ENCODE data around the gene NAA40.

The NAA40 gene

GRCh38 chr11:63907808-63908530 lies 30.8 kb upstream of the NAA40 start:
- Histone ChIP-seq H3K9me3 (ENCODE audit: control insufficient read depth, insufficient read depth, low read length) (no peaks in the 10 kb centered on the region), H3K4me1 (ENCODE audit: insufficient read depth, low read length) (peaks cover 41% of the 10 kb centered on the region), H3K36me3 (ENCODE audit: insufficient read depth, low read length) (peaks cover 4% of the 10 kb centered on the region; the same call in 1 of the 2 replicates), H3K9ac (ENCODE audit: low read depth, low read length) (no peak overlapping the region)

GRCh38 chr11:63908631-63909401 lies 30.0 kb upstream of the NAA40 start:
- Histone ChIP-seq H3K9ac (ENCODE audit: low read depth, low read length) (no peak overlapping the region; the same call in 1 of the 2 replicates), H3K36me3 (ENCODE audit: insufficient read depth, low read length) (peaks cover 4% of the 10 kb centered on the region; the same call in 1 of the 2 replicates), H3K4me1 (ENCODE audit: insufficient read depth, low read length) (peaks cover 41% of the 10 kb centered on the region), H3K9me3 (ENCODE audit: control insufficient read depth, insufficient read depth, low read length) (no peaks in the 10 kb centered on the region)

GRCh38 chr11:63909591-63910506 lies 29.0 kb upstream of the NAA40 start:
- H3K9ac ChIP-seq (ENCODE audit: low read depth, low read length): no peak overlapping the region
- no peaks in the 10 kb centered on the region for H3K9me3 ChIP-seq (ENCODE audit: control insufficient read depth, insufficient read depth, low read length)

GRCh38 chr11:63910675-63911074 lies 28.1 kb upstream of the NAA40 start:
- H3K9me3 ChIP-seq (ENCODE audit: control insufficient read depth, insufficient read depth, low read length): no peaks in the 10 kb centered on the region
- H3K9ac ChIP-seq (ENCODE audit: low read depth, low read length): no peak overlapping the region
- H3K4me1 ChIP-seq (ENCODE audit: insufficient read depth, low read length): peaks cover 46% of the 10 kb centered on the region
- H3K36me3 ChIP-seq (ENCODE audit: insufficient read depth, low read length): peaks cover 4% of the 10 kb centered on the region; the same call in 1 of the 2 replicates

More at GRCh38 chr11:63909591-63910506, 29.0 kb upstream of the NAA40 start:
- H3K4me1 ChIP-seq (ENCODE audit: insufficient read depth, low read length): peaks cover 42% of the 10 kb centered on the region
- peaks cover 4% of the 10 kb centered on the region; the same call in 1 of the 2 replicates for H3K36me3 ChIP-seq (ENCODE audit: insufficient read depth, low read length)

GRCh38 chr11:63911440-63911839 lies 27.4 kb upstream of the NAA40 start:
- peaks cover 46% of the 10 kb centered on the region for H3K4me1 ChIP-seq (ENCODE audit: insufficient read depth, low read length)
- no peak overlapping the region for H3K9ac ChIP-seq (ENCODE audit: low read depth, low read length)
- no peaks in the 10 kb centered on the region for H3K9me3 ChIP-seq (ENCODE audit: control insufficient read depth, insufficient read depth, low read length)
- peaks cover 4% of the 10 kb centered on the region; the same call in 1 of the 2 replicates for H3K36me3 ChIP-seq (ENCODE audit: insufficient read depth, low read length)

- Histone ChIP-seq H3K9ac (ENCODE audit: low read depth, low read length) (no peak overlapping the region), H3K4me1 (ENCODE audit: insufficient read depth, low read length) (peaks cover 44% of the 10 kb centered on the region), H3K9me3 (ENCODE audit: control insufficient read depth, insufficient read depth, low read length) (no peaks in the 10 kb centered on the region), H3K36me3 (ENCODE audit: insufficient read depth, low read length) (peaks cover 4% of the 10 kb centered on the region; the same call in 1 of the 2 replicates)
Observed at GRCh38 chr11:63911876-63912275, 26.9 kb upstream of the NAA40 start.

- Histone ChIP-seq H3K4me1 (ENCODE audit: insufficient read depth, low read length) (peaks cover 36% of the 10 kb centered on the region; the same call in 1 of the 2 replicates), H3K36me3 (ENCODE audit: insufficient read depth, low read length) (peaks cover 4% of the 10 kb centered on the region; the same call in 1 of the 2 replicates), H3K9ac (ENCODE audit: low read depth, low read length) (no peak overlapping the region), H3K9me3 (ENCODE audit: control insufficient read depth, insufficient read depth, low read length) (no peaks in the 10 kb centered on the region)
Observed at GRCh38 chr11:63912678-63913077, 26.1 kb upstream of the NAA40 start.

GRCh38 chr11:63913866-63914830 lies 24.7 kb upstream of the NAA40 start:
- Histone ChIP-seq H3K9ac (ENCODE audit: low read depth, low read length) (no peak overlapping the region), H3K9me3 (ENCODE audit: control insufficient read depth, insufficient read depth, low read length) (no peaks in the 10 kb centered on the region), H3K36me3 (ENCODE audit: insufficient read depth, low read length) (no peaks in the 10 kb centered on the region; the same call in 1 of the 2 replicates), H3K4me1 (ENCODE audit: insufficient read depth, low read length) (peaks cover 21% of the 10 kb centered on the region; the same call in 1 of the 2 replicates)

- Histone ChIP-seq H3K9me3 (ENCODE audit: control insufficient read depth, insufficient read depth, low read length) (no peaks in the 10 kb centered on the region), H3K36me3 (ENCODE audit: insufficient read depth, low read length) (no peaks in the 10 kb centered on the region; the same call in 1 of the 2 replicates), H3K9ac (ENCODE audit: low read depth, low read length) (no peak overlapping the region), H3K4me1 (ENCODE audit: insufficient read depth, low read length) (peaks cover 13% of the 10 kb centered on the region; the same call in 1 of the 2 replicates)
Observed at GRCh38 chr11:63914896-63915691, 23.7 kb upstream of the NAA40 start.

- Histone ChIP-seq H3K9me3 (ENCODE audit: control insufficient read depth, insufficient read depth, low read length) (no peaks in the 10 kb centered on the region), H3K9ac (ENCODE audit: low read depth, low read length) (peak overlapping the region; percentile 80), H3K36me3 (ENCODE audit: insufficient read depth, low read length) (no peaks in the 10 kb centered on the region; the same call in 1 of the 2 replicates), H3K4me1 (ENCODE audit: insufficient read depth, low read length) (peaks cover 5% of the 10 kb centered on the region; the same call in 1 of the 2 replicates)
Observed at GRCh38 chr11:63915961-63916836, 22.6 kb upstream of the NAA40 start.

- Histone ChIP-seq H3K36me3 (ENCODE audit: insufficient read depth, low read length) (no peaks in the 10 kb centered on the region; the same call in 1 of the 2 replicates), H3K9me3 (ENCODE audit: control insufficient read depth, insufficient read depth, low read length) (no peaks in the 10 kb centered on the region), H3K9ac (ENCODE audit: low read depth, low read length) (peak within 1 kb of the TSS; percentile 80), H3K4me1 (ENCODE audit: insufficient read depth, low read length) (peaks cover 8% of the 10 kb centered on the region; the same call in 1 of the 2 replicates)
Observed at GRCh38 chr11:63916837-63917691, 21.7 kb upstream of the NAA40 start, which contains the start of gene RCOR2. RCOR2 (minus strand) TSS chr11:63917164; CDS start chr11:63916456, 708 bp downstream.
